Measurements from ENCODE around the gene ZCCHC2.

Gene ZCCHC2

GRCh38 chr18:62510789-62511188 is 12.0 kb upstream of the ZCCHC2 start:
- no peak for DNase-seq (ENCODE audit: low spot score)

- DNase-seq (ENCODE audit: low spot score), result no peak
Measured at GRCh38 chr18:62512532-62512931, 10.3 kb upstream of the ZCCHC2 start.

- DNase-seq (ENCODE audit: low spot score), result no peak
Measured at GRCh38 chr18:62512996-62513395, 9.8 kb upstream of the ZCCHC2 start.

- no peak for DNase-seq (ENCODE audit: low spot score)
Measured at GRCh38 chr18:62514570-62514969, 8.3 kb upstream of the ZCCHC2 start.

GRCh38 chr18:62516242-62516641 is 6.6 kb upstream of the ZCCHC2 start:
- DNase-seq (ENCODE audit: low spot score), result no peak

GRCh38 chr18:62518460-62519375 is 4.1 kb upstream of the ZCCHC2 start:
- DNase-seq (ENCODE audit: low spot score), result no peak

- no peak for DNase-seq (ENCODE audit: low spot score)
Measured at GRCh38 chr18:62519684-62520083, 3.1 kb upstream of the ZCCHC2 start.

GRCh38 chr18:62521082-62521481 is 1.7 kb upstream of the ZCCHC2 start:
- no peak for DNase-seq (ENCODE audit: low spot score)

- DNase-seq (ENCODE audit: low spot score), result no peak
Measured at GRCh38 chr18:62521593-62521992, 1.2 kb upstream of the ZCCHC2 start.

- DNase-seq (ENCODE audit: low spot score), result no peak
Measured at GRCh38 chr18:62522178-62522503, 684 bp upstream of the ZCCHC2 start.

GRCh38 chr18:62523255-62523588 is 397 bp downstream of the ZCCHC2 start:
- no peak for DNase-seq (ENCODE audit: low spot score)

- peak; percentile 51 for DNase-seq (ENCODE audit: low spot score)
Measured at GRCh38 chr18:62523631-62524439, 1.0 kb downstream of the ZCCHC2 start.

GRCh38 chr18:62524440-62525200 is 1.8 kb downstream of the ZCCHC2 start:
- DNase-seq (ENCODE audit: low spot score), result peak; percentile 53

- peak; percentile 16 for DNase-seq (ENCODE audit: low spot score)
Measured at GRCh38 chr18:62525608-62526007, 2.8 kb downstream of the ZCCHC2 start.

GRCh38 chr18:62526098-62527025 is 3.5 kb downstream of the ZCCHC2 start:
- DNase-seq (ENCODE audit: low spot score), result peak; percentile 85

GRCh38 chr18:62529597-62529996 is 6.8 kb downstream of the ZCCHC2 start:
- no peak for DNase-seq (ENCODE audit: low spot score)

- no peak for DNase-seq (ENCODE audit: low spot score)
Measured at GRCh38 chr18:62531078-62531477, 8.3 kb downstream of the ZCCHC2 start.

GRCh38 chr18:62531931-62532330 is 9.1 kb downstream of the ZCCHC2 start:
- DNase-seq (ENCODE audit: low spot score), result no peak

- no peak for DNase-seq (ENCODE audit: low spot score)
Measured at GRCh38 chr18:62536005-62536404, 13.2 kb downstream of the ZCCHC2 start.

- no peak for DNase-seq (ENCODE audit: low spot score)
Measured at GRCh38 chr18:62537042-62537894, 14.4 kb downstream of the ZCCHC2 start.

- DNase-seq (ENCODE audit: low spot score), result no peak
Measured at GRCh38 chr18:62537946-62538345, 15.1 kb downstream of the ZCCHC2 start.

Measured in activated CD4-positive, alpha-beta T cell treated with anti-CD3 and anti-CD28 coated beads, Interleukin-2, Interleukin-4, amounts not matched to agents 100 ng/mL and 50 ng/mL, durations not matched to agents 16 hours and 8 hours (primary cell).